Measurements from ENCODE around the gene PRKCA.

PRKCA gene

DNA sequence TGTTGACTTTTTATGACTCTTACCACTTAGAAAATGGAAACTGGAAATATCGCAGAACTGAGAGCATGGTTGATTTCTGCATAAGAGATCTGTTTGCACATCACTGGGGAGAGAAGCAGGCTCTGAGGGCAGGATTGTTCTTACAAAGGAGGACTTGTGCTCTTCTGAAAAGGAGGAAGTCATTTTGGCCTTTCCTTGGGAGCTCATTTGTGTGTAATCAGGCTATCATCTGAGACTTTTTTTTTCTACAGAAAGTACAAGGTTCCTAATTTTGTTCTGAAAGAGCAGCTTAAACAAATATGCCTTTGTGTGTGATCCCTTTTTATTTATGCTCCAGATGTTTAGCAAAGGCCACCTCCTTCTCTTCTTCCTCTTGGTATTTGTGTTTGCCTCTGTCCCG, 386.8 kb downstream of the PRKCA start:
- H3K9me3 ChIP-seq (ENCODE audit: control insufficient read depth, insufficient read depth, low read length): no peaks in the 10 kb centered on the region
- DNase-seq (ENCODE audit: low read depth, low spot score): no peak
- no peak overlapping the region for H3K4me3 ChIP-seq (ENCODE audit: low read length)
- no peaks in the 10 kb centered on the region; the same call in 1 of the 2 replicates for H3K4me1 ChIP-seq (ENCODE audit: control insufficient read depth, insufficient read depth, low read length)
- H3K36me3 ChIP-seq (ENCODE audit: control insufficient read depth, insufficient read depth, low read length): no peaks in the 10 kb centered on the region
- no peaks in the 10 kb centered on the region for H3K27me3 ChIP-seq (ENCODE audit: control insufficient read depth, insufficient read depth, low read length)
- WGBS (ENCODE audit: insufficient coverage, insufficient read length): no CpG with 5 or more reads among the region's 2 CpGs
- no peak overlapping the region for H3K27ac ChIP-seq (ENCODE audit: low read length)

GRCh38 chr17:66690166-66690565, 387.8 kb downstream of the PRKCA start:
- Histone ChIP-seq H3K9me3 (ENCODE audit: control insufficient read depth, insufficient read depth, low read length) (no peaks in the 10 kb centered on the region), H3K4me3 (ENCODE audit: low read length) (no peak overlapping the region), H3K36me3 (ENCODE audit: control insufficient read depth, insufficient read depth, low read length) (no peaks in the 10 kb centered on the region), H3K4me1 (ENCODE audit: control insufficient read depth, insufficient read depth, low read length) (no peaks in the 10 kb centered on the region; the same call in 1 of the 2 replicates), H3K27me3 (ENCODE audit: control insufficient read depth, insufficient read depth, low read length) (no peaks in the 10 kb centered on the region), H3K27ac (ENCODE audit: low read length) (no peak overlapping the region)
- DNase-seq (ENCODE audit: low read depth, low spot score): no peak
- no CpG with 5 or more reads among the region's 7 CpGs for WGBS (ENCODE audit: insufficient coverage, insufficient read length)

DNA sequence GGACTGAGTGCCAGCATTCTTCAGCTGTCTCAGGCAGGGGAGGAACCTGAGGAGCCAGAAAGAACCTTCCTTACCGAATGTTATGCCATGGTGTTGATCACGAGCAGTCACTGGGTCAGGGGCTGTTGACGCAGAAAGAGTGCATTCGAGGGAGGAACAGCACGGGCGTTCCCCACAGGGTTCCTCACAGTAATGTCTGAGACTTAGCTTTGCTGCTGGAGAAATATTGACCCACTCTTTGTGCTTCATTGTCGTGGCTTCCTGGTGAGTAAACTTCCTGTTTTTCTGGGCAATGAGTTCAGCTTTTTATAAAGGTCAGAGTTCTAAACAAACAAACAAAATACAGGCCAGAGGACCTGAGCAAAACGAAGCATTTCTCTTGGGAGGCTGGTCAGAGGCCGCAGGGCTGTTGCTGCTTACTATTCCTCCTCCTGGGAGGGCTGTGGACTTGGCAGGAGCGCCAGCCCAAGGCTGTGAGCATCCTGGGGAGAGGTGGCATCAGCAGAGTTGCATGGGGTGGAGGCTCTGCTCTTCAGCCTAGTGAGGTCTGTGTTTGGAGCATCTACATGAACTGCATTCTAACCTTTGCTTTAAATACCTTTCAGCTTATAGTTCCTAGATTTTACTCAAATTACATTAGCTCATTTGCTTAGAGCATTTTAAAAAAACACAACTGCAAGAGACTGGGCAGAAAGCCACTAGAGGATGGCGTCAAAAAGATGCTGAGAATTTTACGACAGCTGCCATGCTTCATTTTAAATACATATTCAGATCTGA, 389.4 kb downstream of the PRKCA start:
- H3K4me3 ChIP-seq (ENCODE audit: low read length): no peak overlapping the region
- no CpG with 5 or more reads among the region's 12 CpGs for WGBS (ENCODE audit: insufficient coverage, insufficient read length)
- no peaks in the 10 kb centered on the region for H3K27me3 ChIP-seq (ENCODE audit: control insufficient read depth, insufficient read depth, low read length)
- no peaks in the 10 kb centered on the region for H3K9me3 ChIP-seq (ENCODE audit: control insufficient read depth, insufficient read depth, low read length)
- DNase-seq (ENCODE audit: low read depth, low spot score): no peak
- H3K4me1 ChIP-seq (ENCODE audit: control insufficient read depth, insufficient read depth, low read length): no peaks in the 10 kb centered on the region; the same call in 1 of the 2 replicates
- H3K36me3 ChIP-seq (ENCODE audit: control insufficient read depth, insufficient read depth, low read length): no peaks in the 10 kb centered on the region
- H3K27ac ChIP-seq (ENCODE audit: low read length): no peak overlapping the region

GRCh38 chr17:66692421-66692690, 389.9 kb downstream of the PRKCA start:
- no peak for DNase-seq (ENCODE audit: low read depth, low spot score)
- no CpG with 5 or more reads among the region's 3 CpGs for WGBS (ENCODE audit: insufficient coverage, insufficient read length)
- Histone ChIP-seq H3K27ac (ENCODE audit: low read length) (no peak overlapping the region), H3K36me3 (ENCODE audit: control insufficient read depth, insufficient read depth, low read length) (no peaks in the 10 kb centered on the region), H3K9me3 (ENCODE audit: control insufficient read depth, insufficient read depth, low read length) (no peaks in the 10 kb centered on the region), H3K27me3 (ENCODE audit: control insufficient read depth, insufficient read depth, low read length) (no peaks in the 10 kb centered on the region), H3K4me3 (ENCODE audit: low read length) (no peak overlapping the region), H3K4me1 (ENCODE audit: control insufficient read depth, insufficient read depth, low read length) (no peaks in the 10 kb centered on the region; the same call in 1 of the 2 replicates)

- Histone ChIP-seq H3K36me3 (ENCODE audit: control insufficient read depth, insufficient read depth, low read length) (no peaks in the 10 kb centered on the region), H3K4me3 (ENCODE audit: low read length) (no peak overlapping the region), H3K27me3 (ENCODE audit: control insufficient read depth, insufficient read depth, low read length) (no peaks in the 10 kb centered on the region), H3K4me1 (ENCODE audit: control insufficient read depth, insufficient read depth, low read length) (no peaks in the 10 kb centered on the region; the same call in 1 of the 2 replicates), H3K27ac (ENCODE audit: low read length) (no peak overlapping the region), H3K9me3 (ENCODE audit: control insufficient read depth, insufficient read depth, low read length) (no peaks in the 10 kb centered on the region)
- WGBS (ENCODE audit: insufficient coverage, insufficient read length): no CpG with 5 or more reads among the region's 5 CpGs
- no peak for DNase-seq (ENCODE audit: low read depth, low spot score)
These were observed 392.7 kb downstream of the PRKCA start for GRCh38 chr17:66695098-66695497.

DNA sequence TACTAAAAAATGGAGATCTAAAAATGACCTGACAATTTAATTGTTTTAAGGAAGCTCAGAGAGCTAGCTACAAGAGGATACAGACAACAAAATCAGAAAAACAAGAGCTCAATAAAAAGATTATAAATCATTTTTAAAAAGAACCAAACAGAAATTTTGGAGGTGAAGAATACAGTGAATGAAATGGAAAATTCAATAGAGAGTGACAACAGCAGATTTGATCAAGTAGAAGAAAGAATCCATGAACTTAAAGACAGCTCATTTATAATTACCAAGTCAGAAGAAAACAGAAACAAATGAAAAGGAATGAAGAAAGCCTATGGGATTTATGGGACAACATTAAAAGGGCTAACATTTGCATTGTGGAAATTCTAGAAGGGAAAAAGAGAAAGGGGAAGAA, 395.9 kb downstream of the PRKCA start:
- Histone ChIP-seq H3K27ac (ENCODE audit: low read length) (no peak overlapping the region), H3K27me3 (ENCODE audit: control insufficient read depth, insufficient read depth, low read length) (no peaks in the 10 kb centered on the region), H3K4me1 (ENCODE audit: control insufficient read depth, insufficient read depth, low read length) (no peaks in the 10 kb centered on the region), H3K4me3 (ENCODE audit: low read length) (no peak overlapping the region), H3K36me3 (ENCODE audit: control insufficient read depth, insufficient read depth, low read length) (no peaks in the 10 kb centered on the region), H3K9me3 (ENCODE audit: control insufficient read depth, insufficient read depth, low read length) (no peaks in the 10 kb centered on the region)
- DNase-seq (ENCODE audit: low read depth, low spot score): no peak

- Histone ChIP-seq H3K36me3 (ENCODE audit: control insufficient read depth, insufficient read depth, low read length) (no peaks in the 10 kb centered on the region), H3K4me3 (ENCODE audit: low read length) (no peak overlapping the region), H3K9me3 (ENCODE audit: control insufficient read depth, insufficient read depth, low read length) (no peaks in the 10 kb centered on the region), H3K4me1 (ENCODE audit: control insufficient read depth, insufficient read depth, low read length) (no peaks in the 10 kb centered on the region), H3K27ac (ENCODE audit: low read length) (no peak overlapping the region), H3K27me3 (ENCODE audit: control insufficient read depth, insufficient read depth, low read length) (no peaks in the 10 kb centered on the region)
- DNase-seq (ENCODE audit: low read depth, low spot score): no peak
These were observed 399.0 kb downstream of the PRKCA start for GRCh38 chr17:66701462-66701861.

- DNase-seq (ENCODE audit: low read depth, low spot score): no peak
- Histone ChIP-seq H3K36me3 (ENCODE audit: control insufficient read depth, insufficient read depth, low read length) (no peaks in the 10 kb centered on the region), H3K27ac (ENCODE audit: low read length) (no peak overlapping the region), H3K9me3 (ENCODE audit: control insufficient read depth, insufficient read depth, low read length) (no peaks in the 10 kb centered on the region), H3K4me3 (ENCODE audit: low read length) (no peak overlapping the region), H3K27me3 (ENCODE audit: control insufficient read depth, insufficient read depth, low read length) (no peaks in the 10 kb centered on the region), H3K4me1 (ENCODE audit: control insufficient read depth, insufficient read depth, low read length) (no peaks in the 10 kb centered on the region)
- no CpG with 5 or more reads among the region's 1 CpG for WGBS (ENCODE audit: insufficient coverage, insufficient read length)
These were observed 399.9 kb downstream of the PRKCA start for GRCh38 chr17:66702106-66702936.

- Histone ChIP-seq H3K27ac (ENCODE audit: low read length) (no peak overlapping the region), H3K4me1 (ENCODE audit: control insufficient read depth, insufficient read depth, low read length) (no peaks in the 10 kb centered on the region; the same call in 1 of the 2 replicates), H3K4me3 (ENCODE audit: low read length) (no peak overlapping the region), H3K9me3 (ENCODE audit: control insufficient read depth, insufficient read depth, low read length) (no peaks in the 10 kb centered on the region), H3K36me3 (ENCODE audit: control insufficient read depth, insufficient read depth, low read length) (no peaks in the 10 kb centered on the region), H3K27me3 (ENCODE audit: control insufficient read depth, insufficient read depth, low read length) (no peaks in the 10 kb centered on the region)
- no peak for DNase-seq (ENCODE audit: low read depth, low spot score)
- no CpG with 5 or more reads among the region's 2 CpGs for WGBS (ENCODE audit: insufficient coverage, insufficient read length)
These were observed 402.6 kb downstream of the PRKCA start for GRCh38 chr17:66704858-66705520.

DNA sequence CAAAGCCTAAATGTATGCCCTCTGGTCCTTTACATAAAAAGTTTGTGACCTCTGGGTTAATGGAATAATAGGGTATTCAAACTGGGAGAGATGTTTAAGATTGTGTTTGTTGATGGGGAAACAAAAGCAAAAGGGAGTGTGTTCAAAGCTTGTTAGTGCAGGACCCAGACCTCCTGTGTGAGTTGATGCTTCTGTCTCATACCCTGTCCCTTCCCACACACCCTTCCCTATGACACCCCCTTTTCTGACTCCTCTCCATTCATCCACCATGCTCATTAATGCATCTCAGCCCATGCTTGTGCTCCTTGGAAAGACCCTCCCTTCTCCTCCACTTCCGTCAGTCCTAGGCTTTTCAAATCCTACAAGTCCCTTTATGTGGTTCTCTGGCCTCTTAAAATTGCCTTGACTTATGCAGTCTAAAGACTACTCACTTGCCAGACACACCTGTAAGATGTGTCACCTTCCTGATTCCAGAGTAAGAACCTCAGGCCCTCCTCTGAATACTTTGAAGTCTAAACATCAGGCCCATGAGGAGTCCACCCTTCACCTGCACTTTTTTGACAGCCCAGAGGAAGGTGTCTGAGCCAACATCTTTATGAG, 404.5 kb downstream of the PRKCA start:
- Histone ChIP-seq H3K4me1 (ENCODE audit: control insufficient read depth, insufficient read depth, low read length) (no peaks in the 10 kb centered on the region; the same call in 1 of the 2 replicates), H3K27ac (ENCODE audit: low read length) (no peak overlapping the region), H3K4me3 (ENCODE audit: low read length) (no peak overlapping the region), H3K9me3 (ENCODE audit: control insufficient read depth, insufficient read depth, low read length) (no peaks in the 10 kb centered on the region), H3K27me3 (ENCODE audit: control insufficient read depth, insufficient read depth, low read length) (no peaks in the 10 kb centered on the region), H3K36me3 (ENCODE audit: control insufficient read depth, insufficient read depth, low read length) (no peaks in the 10 kb centered on the region)
- WGBS (ENCODE audit: insufficient coverage, insufficient read length): no CpG with 5 or more reads among the region's 1 CpG
- no peak for DNase-seq (ENCODE audit: low read depth, low spot score)

All from iPS DF 6.9 (cell line).